Stimulated activated CD8-positive, alpha-beta memory T cell treated with anti-CD3 and anti-CD28 coated beads, Interleukin-15, amount 100 ng/mL, for 48 hours (primary cell): ENCODE measurements around the gene TBC1D7.

ENCODE experiments used
- DNase-seq, 2 donors: peaks; one replicate each; pipeline ENCODE4 v3.0.0-alpha.2; 2020; ENCODE audit warnings: low read depth in 2 of 2

The TBC1D7 gene

DNA sequence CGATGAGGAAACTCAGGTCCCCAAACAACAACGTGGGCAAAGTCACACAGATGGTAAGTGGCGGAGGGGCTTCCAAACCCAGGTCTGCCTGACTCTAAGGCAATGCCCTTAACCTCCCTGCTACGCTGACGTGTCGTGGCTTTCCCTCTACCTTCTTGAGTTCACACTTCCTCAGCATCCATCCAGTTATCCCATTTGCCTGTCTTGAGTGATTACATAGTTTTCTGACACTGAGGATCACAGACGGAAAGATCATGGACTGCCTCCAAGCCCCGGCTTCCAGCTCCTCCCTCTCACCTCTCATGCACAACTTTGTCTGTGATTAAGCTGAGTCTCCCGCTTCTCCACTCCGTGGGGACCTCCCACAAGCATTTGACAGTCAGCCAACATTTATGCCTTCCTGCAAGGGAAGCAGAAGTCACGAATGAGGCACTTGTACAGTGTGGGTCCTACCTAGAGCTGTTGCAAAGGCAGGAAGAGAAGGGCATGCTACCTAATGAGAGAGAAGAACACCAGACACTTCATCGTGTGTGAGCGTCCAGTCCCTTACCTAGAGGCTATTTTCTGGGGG, 33.8 kb downstream of the TBC1D7 start:
- DNase-seq: no peak

DNA sequence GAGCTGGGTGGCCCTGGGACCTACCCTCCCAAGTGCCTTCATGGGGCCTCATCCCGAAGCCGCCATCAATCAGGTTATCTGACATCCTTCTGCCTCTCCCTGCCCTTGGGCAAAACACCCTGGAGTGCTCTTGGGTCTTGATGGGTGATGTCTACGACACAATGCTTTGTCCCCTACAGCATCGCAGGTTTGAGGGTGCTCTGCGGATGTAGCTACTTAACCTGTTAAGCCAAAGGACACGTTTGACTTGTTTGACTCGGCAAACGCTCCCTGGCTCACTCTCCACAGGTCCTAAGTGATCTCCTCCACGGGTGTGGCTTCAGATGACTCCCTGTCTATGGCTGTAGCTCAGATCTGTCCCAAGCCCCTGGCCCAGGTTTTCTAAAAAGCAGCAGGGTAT, 35.6 kb downstream of the TBC1D7 start:
- DNase-seq: no peak

DNA sequence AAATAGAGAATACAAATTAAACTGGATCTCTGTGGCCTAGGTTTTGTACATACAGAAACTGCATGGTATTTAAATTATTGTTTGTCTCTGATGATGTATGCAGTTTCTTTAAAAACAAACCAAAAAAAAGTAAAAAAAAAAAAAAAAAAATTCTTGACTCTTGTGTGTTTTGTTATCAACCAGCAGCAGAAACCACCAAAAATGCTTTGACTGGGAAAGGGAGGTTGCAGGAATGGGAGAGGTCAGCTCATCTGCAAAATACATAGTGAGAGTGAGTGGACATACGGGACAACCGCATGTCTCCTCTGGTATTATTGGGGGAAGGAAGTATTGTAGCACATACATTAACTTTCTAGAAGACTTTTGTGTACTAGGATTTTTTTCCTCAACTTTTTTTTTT, 38.0 kb downstream of the TBC1D7 start:
- no peak for DNase-seq

GRCh38 chr6:13289789-13290318, 38.5 kb downstream of the TBC1D7 start:
- no peak for DNase-seq

DNA sequence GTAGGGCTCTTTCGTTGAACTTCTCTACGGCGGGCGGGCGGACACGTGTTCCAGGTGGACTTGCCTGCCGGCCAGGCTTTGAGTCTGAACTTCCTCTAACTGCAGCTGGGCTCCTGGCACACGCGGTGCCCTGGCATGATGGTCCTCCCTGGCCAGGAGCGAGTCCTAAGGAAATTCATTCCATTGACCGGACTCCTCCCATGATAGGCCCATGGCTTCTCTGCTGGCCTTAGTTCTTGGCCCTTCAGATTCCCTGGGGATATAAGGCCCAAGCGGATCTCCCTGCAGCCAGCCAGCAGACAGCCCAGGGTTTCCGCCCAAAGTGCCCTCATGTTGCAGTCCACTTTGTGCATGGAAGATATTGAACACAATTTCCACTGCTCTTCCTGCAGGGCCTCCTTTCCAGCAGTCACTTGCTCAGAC, 39.4 kb downstream of the TBC1D7 start:
- DNase-seq: no peak

GRCh38 chr6:13288481-13288880, 39.9 kb downstream of the TBC1D7 start:
- DNase-seq: no peak

- no peak for DNase-seq
These were observed 41.2 kb downstream of the TBC1D7 start for GRCh38 chr6:13287104-13287503.

DNA sequence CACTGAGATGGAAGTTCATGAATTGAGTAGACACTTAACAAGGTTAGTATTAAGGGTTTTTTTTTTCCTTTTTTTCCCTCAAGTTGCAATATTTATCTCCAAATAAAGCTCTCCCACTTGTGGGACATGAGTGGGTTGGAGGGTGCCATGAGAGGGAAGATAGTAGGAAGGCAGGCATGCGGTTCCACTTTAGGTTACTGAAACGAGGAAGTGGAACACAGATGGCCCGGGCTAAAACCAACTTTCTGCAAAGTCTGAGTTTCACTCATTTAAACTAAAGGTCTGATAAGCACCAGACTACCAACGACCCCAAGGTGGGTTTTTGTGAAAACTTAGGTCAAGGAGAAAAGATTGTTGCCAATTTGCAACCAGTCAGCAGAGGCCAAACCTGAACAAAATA, 42.2 kb downstream of the TBC1D7 start:
- no peak for DNase-seq

DNA sequence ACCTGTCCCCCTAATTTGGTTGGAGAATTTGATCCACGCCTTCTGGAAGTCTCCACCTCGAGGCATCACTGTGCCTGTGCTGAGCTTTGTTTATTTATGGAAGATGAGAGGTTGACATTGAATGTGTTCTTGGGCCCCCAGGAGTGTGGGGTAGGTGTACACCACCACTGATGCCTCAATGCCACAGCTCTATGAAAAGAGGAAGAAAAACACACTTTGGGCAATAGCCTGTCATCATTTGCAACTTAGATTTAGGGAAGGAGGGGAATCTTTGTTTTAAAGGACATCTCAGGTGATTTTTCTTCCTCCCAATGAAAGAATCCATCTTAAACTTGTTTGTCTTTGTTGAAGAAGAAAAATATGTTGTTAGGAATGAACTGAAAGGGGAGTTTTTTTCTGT, 42.6 kb downstream of the TBC1D7 start:
- DNase-seq: no peak

DNA sequence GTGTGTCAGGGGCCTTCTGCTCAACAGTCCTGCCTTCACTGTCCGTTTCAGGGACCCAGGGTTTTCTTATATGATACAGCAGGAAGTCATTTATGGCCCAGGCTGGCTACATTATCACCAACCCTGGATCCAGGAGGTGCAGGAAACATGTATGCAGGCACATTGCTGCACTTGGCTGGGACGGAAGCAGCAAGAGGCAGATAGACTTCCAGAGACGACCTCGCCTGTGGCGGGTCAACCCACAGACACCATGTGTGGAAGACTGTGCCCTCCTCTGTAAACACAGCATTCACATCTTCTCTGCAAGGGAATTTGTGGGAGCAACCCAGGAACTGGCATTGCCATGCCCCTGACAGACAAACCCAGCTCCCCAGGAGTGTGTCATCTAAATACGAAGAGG, 43.7 kb downstream of the TBC1D7 start:
- DNase-seq: no peak

DNA sequence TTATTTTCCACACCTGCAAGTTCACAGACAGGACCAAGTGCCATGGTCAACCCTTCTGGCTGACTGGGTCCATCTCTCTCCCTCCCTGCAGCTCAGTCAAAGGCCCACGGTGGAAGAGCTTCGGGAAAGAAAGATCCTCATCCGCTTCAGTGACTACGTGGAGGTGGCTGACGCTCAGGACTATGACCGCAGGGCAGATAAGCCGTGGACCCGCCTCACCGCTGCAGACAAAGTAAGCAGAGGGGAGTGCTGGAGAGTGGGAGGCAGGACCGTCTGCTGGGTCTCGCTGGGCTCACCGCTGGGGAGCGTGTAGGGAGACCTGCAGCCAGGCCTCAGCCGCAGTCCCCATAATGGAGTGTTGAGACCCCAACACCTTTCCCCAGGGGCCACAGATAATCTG, 45.0 kb downstream of the TBC1D7 start:
- no peak for DNase-seq

DNA sequence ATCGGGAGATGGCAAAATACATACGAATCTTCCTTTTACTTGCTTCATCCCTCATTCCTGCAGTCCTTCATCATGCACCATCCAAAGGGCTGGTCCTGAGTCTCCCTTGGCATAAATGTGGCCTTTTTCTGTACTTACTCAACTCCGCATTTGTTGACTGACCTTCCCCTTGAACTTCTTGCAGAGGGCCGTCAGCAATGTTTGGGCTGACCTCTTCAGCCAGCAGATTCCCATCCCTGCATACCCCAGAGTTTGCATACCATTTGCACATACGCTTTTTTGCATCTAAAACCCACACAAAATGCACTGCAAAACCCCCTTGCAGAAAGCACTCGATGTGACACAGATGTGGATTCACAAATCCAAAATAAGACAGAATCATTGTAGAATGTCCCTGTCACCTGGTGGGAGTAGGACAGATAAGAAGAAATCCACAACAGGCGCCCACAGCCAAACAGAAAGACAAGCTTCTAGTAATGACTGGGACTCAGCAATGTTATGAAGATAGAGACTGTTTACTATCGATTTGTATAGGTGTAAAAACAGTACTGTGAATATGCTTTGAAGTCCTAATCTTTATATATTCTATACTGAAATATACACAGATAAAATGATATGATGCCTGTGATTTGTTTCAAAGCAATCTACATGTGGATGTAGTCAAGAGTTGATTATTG, 45.8 kb downstream of the TBC1D7 start:
- no peak for DNase-seq

DNA sequence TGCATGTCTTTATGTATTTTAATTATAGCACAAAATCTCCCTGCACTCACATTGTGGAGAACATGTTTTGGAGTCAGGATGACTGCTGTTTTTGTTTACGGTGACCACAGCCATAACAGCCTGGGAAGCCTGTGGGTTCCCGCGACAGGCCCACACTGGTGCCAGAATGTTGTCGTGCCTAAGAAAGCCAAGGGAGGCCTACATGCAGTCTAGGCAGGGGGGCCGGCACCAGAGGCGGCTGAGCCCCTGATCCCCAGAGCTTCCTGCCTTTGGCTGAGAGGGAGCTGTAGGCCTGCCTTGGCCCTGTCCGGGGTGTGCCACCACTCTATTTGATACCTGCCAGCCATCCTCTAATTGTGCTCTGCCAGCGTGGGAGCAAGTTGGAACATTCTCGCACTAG, 46.7 kb downstream of the TBC1D7 start:
- no peak for DNase-seq

DNA sequence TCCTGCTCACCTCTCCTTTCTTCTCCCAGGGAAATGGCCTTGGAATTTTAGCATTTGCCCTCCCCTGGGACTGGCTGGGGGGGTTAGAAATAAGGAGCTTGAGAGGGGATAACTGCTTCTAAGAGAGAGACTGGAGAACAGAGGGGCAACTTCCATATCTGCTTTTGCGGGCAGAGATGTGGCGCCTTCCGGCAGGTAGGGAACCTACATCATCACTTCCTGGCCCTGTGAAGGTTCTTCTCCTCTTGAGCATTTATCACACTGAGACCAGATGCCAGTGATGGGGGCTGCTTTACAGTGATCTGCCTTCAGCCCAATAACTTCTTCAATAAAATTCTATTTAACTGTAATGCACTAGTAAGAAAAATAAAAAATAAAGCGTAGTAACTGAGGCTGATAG, 48.1 kb downstream of the TBC1D7 start:
- no peak for DNase-seq

GRCh38 chr6:13278991-13279390, 49.3 kb downstream of the TBC1D7 start:
- no peak for DNase-seq

DNA sequence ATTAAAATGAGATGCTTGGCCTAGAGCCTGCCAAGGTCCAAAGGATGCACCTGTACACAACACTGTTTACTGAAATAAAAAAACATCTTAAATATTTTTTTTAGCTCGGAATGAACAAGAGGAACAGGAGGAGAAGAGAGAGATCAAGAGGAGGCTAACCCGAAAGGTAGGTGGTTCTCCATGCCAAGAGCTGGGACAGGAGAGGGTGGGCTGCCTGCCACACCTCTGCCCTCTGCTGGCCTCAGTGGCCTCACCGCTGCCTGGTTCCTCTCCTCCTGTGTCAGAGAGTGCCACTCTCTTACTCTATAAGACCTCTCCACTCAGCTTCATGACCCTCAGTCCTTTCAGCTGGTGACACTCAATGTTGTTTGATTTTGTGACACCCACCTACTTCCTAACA, 50.2 kb downstream of the TBC1D7 start:
- no peak for DNase-seq

- DNase-seq: no peak
These were observed 51.1 kb downstream of the TBC1D7 start for GRCh38 chr6:13277231-13277630.

DNA sequence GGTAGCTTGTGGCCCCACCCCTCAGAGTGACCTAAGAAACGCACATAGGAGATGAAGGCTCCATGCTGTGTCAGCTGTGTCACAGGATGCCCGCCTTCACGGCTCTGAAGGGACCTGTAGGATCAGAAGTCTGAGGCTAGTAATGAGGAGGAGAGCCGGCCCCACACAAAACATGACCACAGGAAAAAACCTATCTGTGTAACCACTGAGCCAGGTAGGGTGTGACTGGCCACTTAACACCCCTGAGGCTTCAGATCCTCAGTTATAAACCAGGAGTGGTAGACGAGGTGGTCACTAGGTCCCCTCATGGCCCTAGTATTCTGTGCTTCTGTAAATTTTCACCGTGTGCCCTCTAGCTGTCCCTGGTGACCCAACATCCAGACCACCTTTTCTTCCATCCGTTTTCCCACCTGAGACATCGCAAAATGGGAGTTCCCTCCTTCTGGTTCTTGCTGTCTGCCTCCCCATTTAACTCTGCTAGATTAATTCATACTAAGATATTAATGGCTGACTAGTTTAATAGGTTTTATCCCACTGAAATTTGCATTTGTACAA, 52.8 kb downstream of the TBC1D7 start:
- no peak for DNase-seq

- no peak for DNase-seq
These were observed 53.5 kb downstream of the TBC1D7 start for GRCh38 chr6:13274707-13275434.

DNA sequence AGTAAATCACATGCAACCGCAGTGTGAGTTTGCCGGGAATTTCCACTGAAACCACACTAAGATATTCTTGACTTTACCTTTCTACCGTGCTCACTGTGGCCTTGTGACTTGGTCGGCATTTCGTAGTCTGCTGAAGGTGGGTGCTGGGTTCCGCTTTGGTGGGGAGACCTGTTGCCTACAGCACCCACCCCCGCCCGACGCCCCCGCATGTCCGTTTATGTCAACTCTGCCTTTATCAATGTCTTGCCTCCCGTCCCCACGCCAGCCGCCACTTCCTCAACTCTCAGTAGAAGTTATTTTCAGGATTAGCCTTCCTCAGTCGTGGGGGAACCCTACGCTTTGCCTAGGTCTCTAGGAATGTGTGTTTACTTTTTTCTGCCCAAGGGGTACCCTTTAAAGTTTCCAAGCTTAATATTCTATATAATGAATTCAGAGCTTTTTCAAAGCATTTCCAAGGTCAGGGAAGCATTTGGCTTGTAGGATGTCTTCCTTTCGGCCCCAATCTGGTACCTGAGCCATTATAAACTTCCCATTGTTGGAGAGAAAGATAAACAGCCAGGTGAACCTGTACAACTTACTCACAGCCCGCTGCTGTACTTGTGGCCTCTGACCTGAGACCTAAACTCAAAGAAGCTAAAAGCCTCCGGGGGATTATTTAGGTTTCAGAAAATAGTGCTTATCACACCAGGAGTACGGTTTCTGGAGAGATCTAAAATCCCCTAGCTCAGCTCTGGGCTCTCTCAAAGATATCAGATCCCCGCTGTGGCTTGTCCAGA, 54.2 kb downstream of the TBC1D7 start:
- peak; percentile 47 to 49 for DNase-seq

GRCh38 chr6:13273202-13273930, 55.0 kb downstream of the TBC1D7 start:
- no peak for DNase-seq
